GM23248 (cell line): Measurements from ENCODE around the gene PLEKHG3.

Experiments used
- EZH2 ChIP-seq: fragments of 200-600 bp; sonication (generic); IDR thresholded peaks from 2 replicates; pipeline ENCODE4 v1.6.1; 2018; ENCODE audit warnings: antibody characterized with exemption, mild to moderate bottlenecking; ENCODE audit not compliant: insufficient read depth, poor library complexity, severe bottlenecking
- EZH2phosphoT487 ChIP-seq: fragments of 200-600 bp; sonication (generic); IDR thresholded peaks from 2 replicates; pipeline ENCODE4 v1.6.1; 2018; ENCODE audit warnings: antibody characterized with exemption, moderate library complexity, mild to moderate bottlenecking, low read depth; ENCODE audit not compliant: insufficient read depth

- TF ChIP-seq EZH2 (no peak), EZH2phosphoT487 (no peak)
Observed at GRCh38 chr14:64688031-64688430, 16.2 kb upstream of the PLEKHG3 start.
